Measurements from ENCODE around the gene SEC11C.

SEC11C gene

GRCh38 chr18:59155153-59155552 is 15.5 kb downstream of the SEC11C start:
- no peak overlapping the region for H3K4me3 ChIP-seq (ENCODE audit: low read depth, low read length)
- no peak for DNase-seq (ENCODE audit: low read depth)
- no peak for TF ChIP-seq CTCF (IDR thresholded peaks at IDR 0.05; ENCODE audit: control insufficient read depth, extremely low read depth, insufficient read depth)

- DNase-seq (ENCODE audit: low read depth) = no peak
- no peak for TF ChIP-seq CTCF (IDR thresholded peaks at IDR 0.05; ENCODE audit: control insufficient read depth, extremely low read depth, insufficient read depth)
- H3K4me3 ChIP-seq (ENCODE audit: low read depth, low read length) = no peak overlapping the region
Measured at GRCh38 chr18:59156316-59156715, 16.6 kb downstream of the SEC11C start.

- TF ChIP-seq CTCF (IDR thresholded peaks at IDR 0.05; ENCODE audit: control insufficient read depth, extremely low read depth, insufficient read depth) = no peak
- H3K4me3 ChIP-seq (ENCODE audit: low read depth, low read length) = no peak overlapping the region
- no peak for DNase-seq (ENCODE audit: low read depth)
Measured at GRCh38 chr18:59159265-59159664, 19.6 kb downstream of the SEC11C start.

- no peak for TF ChIP-seq CTCF (IDR thresholded peaks at IDR 0.05; ENCODE audit: control insufficient read depth, extremely low read depth, insufficient read depth)
- no peak overlapping the region for H3K4me3 ChIP-seq (ENCODE audit: low read depth, low read length)
- no peak for DNase-seq (ENCODE audit: low read depth)
Measured at GRCh38 chr18:59159986-59160385, 20.3 kb downstream of the SEC11C start.

- TF ChIP-seq CTCF (IDR thresholded peaks at IDR 0.05; ENCODE audit: control insufficient read depth, extremely low read depth, insufficient read depth) = no peak
- H3K4me3 ChIP-seq (ENCODE audit: low read depth, low read length) = no peak overlapping the region
- no peak for DNase-seq (ENCODE audit: low read depth)
Measured at GRCh38 chr18:59172664-59173249, 33.1 kb downstream of the SEC11C start.

GRCh38 chr18:59177485-59177884 is 37.8 kb downstream of the SEC11C start:
- TF ChIP-seq CTCF (IDR thresholded peaks at IDR 0.05; ENCODE audit: control insufficient read depth, extremely low read depth, insufficient read depth) = no peak
- H3K4me3 ChIP-seq (ENCODE audit: low read depth, low read length) = no peak overlapping the region
- no peak for DNase-seq (ENCODE audit: low read depth)

GRCh38 chr18:59180150-59180845 is 40.6 kb downstream of the SEC11C start:
- TF ChIP-seq CTCF (IDR thresholded peaks at IDR 0.05; ENCODE audit: control insufficient read depth, extremely low read depth, insufficient read depth) = no peak
- H3K4me3 ChIP-seq (ENCODE audit: low read depth, low read length) = no peak overlapping the region
- DNase-seq (ENCODE audit: low read depth) = no peak

All from LNCaP clone FGC (cell line).